GM21786 (cell line): ENCODE data around the gene ADAMTS17.

Source experiments
- ATAC-seq: cut with Tn5 transposase; IDR thresholded peaks from one replicate; pipeline ENCODE4 v1.9.1; 2021; ENCODE audit not compliant: unreplicated experiment

ADAMTS17 gene

DNA sequence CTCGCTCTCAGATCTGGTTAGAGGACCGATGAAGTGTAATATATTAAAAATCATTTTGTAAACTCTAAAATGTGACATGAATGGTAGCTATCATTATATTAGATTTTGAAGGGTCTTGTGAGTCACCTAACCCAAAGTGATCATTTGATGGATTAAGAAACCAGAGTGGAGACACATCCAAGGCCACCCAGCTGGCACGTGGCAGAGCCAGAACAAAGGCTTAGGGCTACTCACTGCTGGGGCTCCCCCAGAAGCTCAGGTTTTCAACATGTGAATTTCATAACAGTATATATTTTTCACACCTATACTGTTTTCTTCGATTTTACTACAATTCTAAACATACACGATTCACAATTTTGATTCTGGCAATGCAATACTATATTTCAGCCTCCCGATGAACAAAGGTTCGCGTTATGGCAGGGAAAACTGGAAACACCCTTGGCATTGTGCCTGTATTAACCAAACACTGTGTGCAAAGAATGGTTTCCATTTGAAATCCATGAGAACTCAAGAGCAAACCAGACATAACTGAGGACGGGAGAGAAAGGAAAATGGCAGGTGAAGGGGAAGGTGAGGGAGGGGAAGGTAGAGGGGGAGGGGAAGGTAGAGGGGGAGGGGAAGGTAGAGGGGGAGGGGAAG lies 88.9 kb downstream of the ADAMTS17 start:
- no peak for ATAC-seq

DNA sequence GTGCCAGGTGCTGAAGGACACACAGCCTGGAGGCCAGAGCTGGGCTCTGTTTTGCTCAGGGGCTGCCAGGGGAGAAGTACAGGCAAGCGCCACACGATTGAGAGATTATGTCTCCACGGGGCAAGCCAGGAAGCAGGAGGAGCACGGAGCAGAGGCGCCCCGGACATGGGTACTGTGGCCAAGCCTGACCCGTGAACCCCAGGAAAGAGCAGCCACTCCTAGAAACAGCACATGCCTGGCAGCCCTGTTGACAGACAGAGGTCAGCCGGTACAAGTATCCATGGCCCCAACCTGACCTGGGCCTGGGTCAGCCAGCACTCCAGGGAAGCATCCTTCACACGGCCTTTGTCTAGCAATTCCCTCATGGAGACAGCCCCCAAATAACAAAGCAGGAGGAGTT lies 89.4 kb downstream of the ADAMTS17 start:
- no peak for ATAC-seq

DNA sequence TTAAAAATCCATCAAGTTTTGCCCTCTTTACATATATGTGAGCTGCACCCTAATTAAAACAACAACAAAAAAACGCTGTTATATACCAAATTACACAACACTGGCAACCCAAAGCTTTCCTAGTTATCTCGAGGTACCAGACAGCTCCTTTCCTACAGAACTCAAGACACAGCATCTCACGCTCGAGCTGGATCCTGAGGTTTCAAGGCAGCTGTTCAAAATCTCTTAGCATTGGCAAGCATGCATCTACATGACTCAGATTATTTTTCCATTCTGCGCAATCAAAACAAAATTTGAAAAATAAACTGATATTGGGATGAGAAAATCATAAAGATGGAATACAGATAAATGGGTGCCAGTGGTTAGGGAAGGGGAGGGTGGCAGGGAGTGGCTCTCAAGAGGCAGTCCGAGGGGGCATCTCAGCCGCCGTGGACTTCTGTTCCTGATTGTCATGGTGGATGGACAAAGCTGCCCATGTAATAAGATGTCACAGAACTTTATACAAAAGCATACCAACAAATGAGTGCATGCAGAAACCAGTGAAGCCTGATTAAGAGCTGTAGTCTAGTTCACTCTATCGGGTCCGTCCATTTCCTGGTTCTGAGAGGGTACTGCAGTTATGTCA lies 91.5 kb downstream of the ADAMTS17 start:
- no peak for ATAC-seq

DNA sequence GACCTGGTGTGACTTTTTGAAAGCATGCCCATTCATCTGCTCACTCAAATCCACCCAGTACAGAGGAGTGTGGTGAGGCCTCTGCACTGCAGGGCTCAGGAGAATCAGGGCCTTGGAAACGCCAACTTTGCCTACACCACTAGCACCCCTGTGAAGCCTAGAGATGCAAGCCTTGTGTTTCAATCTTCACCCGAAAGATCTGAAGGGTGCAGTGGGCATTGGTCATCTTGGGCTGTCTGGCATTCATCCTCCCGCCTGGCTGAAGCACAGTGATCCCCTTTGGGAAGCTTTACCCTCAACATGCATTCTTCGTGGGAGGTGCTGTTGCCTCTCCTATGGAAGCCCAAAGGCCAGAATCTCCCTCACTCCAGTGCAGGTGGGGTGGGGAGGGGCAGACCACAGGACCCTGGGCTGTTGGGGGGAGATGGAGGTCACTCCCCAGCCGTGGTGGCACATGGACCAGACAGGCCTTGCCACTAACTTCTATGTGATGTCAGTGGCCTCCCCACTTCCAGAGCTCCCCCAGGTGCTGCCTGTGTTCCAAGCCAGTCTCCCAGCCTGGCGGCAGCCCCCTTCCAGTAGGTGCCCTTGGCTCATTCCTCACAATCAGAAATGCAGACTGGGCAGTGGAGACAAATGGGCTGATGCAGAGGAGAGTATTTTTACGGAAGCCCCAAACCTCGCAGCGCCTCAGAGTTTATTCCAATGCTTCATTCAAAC lies 92.5 kb downstream of the ADAMTS17 start:
- no peak for ATAC-seq

DNA sequence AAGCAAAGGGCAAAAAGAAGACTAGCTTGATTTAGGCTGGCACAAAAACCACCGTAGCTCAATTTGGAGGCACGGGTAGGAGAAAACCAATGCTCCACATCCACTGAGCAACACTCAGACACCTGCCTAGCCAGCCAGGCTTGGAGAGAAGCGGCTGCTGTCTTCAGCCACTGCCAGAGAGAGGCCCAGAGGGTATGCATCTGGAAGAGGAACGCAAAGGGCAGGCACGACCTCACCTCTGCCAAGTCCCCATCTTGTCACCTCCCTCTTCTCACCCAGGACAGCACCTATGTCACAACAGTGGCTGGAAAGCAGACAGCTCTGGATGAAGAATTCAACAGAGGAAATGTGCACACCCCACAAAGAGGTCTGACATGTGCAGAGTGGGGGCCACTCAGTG lies 93.5 kb downstream of the ADAMTS17 start:
- ATAC-seq = no peak

DNA sequence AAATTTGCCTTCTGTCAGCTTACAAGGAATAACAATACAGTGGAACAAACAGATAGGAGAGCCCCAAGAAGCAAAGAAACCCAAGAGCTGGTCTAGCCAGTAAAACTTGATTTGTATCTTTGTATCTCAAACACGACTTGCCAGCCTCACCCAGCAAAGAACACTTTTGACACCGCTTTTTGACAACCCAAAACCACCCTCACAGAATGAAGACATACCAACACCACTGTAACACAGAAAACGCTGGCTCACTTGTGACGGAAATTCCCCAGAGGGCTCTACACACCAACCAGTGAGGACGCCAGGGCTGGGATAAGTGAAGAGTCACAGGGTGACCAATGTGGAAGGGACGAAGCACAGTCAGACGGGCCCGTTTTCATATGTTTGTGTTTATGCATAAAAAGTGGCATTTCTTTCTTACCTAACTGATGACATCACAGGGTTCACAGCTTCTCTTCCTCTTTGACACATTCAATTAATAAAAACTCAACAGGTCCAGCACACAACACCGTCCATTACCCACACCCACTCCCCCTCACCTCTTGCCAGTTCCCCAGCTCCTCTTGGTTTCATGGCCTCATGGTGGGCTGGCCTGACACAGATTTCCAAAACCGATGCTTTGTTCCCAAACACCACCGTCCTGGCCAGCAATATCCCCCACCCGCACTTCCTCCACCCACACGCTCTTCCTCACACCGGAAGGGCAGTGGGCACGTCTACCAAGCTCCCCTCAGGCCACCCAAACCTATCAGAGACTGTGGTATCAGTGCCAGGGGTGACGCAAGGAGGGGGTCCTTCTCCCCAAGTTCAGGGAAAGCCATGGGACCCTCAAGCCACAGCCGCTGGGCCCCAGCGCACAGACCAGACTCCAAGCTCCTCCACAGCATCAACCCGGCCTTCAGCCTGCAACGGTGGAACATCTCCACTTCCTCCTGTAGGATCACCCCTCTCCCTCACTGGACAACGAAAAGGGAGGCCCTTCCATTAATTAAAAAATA lies 94.2 kb downstream of the ADAMTS17 start:
- no peak for ATAC-seq

DNA sequence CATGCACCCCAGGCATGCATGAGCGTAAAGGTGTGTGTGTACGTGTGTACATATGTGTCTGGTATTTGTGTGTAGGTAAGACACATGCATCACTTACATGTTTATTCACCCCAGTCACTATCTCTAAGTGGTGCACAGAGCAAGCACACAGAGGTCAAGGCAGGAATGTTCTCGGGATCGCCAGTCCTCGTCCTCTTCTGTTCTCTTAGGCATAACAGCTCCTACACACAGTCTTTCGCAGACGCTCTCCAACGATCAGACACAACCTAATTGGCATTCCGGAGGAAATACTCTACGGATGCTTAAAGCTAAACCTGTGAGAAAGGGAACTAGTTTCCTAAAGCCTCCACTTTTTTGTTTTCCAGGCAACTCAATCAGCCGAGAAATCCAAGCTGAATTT lies 95.9 kb downstream of the ADAMTS17 start:
- no peak for ATAC-seq

DNA sequence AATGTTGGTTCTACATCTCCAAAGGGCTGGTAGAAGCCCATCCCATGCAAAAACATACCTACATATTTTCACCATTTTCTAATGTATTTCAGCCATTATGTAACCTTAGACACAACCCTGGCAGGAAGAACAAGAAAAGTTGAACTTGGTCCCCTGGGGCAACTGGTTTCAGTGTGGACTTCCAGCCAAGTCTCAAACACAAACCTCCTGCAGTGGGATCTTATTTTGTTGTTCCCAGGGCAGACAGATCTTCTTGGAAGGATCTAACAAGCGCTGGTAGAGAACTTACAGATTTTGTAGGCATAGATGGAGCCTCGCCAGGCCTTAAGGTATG lies 96.3 kb downstream of the ADAMTS17 start:
- ATAC-seq = no peak

DNA sequence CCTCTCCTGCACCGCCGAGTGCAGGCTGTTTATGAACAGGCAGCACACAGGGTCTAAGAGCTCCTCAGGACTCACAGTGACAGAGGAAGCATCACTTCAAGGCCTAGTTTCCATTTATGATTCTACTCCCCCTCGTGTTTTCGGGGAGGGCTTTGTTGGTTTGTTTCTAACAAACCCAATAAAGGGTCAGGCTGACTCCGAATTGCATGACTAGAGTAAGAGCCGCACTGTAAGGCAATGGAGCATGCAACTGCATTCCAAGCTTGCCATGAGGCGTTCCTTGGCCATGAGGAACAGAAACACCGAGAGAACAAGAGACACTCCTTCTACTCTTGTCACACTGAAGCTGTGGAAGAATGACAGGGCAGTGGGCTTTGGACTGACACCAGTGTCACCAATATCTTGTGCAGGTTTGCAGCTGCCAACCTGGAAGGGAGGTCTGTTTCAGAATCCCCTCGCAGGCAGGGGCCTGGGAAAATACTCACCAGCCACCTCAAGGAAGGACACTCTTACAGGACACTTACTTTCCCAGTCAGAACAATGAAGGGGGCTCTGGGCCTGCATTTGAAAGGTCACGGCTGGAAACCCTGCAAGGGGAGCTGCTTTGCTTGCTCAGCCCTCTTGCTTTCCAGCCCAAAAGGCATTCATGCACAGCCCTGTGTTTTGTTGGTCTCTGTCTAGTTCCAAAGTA lies 96.8 kb downstream of the ADAMTS17 start:
- no peak for ATAC-seq

DNA sequence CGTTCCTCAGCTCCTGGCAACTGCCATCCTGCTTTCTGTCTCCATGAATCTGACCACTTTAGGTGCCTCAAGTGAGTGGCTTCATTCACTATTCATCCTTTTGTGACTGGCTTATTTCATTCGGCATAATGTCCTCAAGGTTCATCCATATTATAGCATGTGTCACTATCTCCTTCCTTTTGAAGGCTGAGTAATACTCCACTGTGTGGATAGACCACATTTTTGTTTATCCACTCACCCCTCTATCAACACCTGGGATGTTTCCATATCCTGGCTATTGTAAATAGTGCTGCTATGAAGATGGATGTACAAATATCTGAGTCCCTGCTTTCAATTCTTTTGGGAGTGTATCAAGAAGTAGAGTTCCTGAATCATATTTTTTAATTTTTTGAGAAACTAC lies 98.8 kb downstream of the ADAMTS17 start:
- no peak for ATAC-seq

DNA sequence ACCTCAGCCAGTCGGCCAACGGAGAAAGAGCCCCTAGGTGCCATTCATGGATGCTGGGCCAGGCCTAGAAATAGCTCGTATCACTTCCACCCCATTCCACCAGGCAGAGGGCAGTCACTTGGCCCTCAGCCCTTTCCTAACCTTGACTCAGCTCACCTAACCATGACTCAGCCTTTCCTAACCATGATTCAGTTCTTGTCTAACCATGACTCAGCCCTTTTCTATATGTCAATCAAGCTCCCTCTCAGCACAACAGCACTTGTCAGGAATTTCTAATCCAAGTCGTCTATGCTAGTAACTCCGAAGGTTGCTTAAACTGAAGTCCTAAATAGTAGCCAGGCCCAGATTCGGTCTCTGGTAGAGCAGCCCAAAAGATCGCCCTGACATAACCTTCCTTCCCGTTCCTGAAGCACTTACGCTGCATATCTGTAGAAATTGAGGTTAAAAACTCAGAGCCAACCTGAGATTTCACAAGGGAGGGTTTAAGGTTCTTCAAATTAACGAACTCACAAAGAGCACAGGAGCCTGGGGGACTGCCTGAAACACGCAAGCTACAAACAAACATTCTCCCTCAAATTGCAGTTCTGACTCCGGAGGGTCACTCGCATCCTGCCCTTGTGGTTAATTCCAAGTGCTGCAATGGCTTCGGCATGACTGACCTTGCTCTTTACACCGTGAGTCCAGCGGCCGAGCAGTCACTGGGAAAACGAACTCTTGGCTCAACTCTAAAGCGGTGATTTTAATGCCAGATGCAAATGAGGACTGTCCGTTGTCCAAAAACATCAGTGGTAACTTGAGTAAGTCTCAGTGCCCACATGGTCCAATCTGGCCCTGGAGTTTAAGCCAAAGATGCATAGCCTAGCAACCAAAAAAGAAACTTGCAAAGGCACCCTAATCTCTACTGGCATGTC lies 99.9 kb downstream of the ADAMTS17 start:
- ATAC-seq = no peak

DNA sequence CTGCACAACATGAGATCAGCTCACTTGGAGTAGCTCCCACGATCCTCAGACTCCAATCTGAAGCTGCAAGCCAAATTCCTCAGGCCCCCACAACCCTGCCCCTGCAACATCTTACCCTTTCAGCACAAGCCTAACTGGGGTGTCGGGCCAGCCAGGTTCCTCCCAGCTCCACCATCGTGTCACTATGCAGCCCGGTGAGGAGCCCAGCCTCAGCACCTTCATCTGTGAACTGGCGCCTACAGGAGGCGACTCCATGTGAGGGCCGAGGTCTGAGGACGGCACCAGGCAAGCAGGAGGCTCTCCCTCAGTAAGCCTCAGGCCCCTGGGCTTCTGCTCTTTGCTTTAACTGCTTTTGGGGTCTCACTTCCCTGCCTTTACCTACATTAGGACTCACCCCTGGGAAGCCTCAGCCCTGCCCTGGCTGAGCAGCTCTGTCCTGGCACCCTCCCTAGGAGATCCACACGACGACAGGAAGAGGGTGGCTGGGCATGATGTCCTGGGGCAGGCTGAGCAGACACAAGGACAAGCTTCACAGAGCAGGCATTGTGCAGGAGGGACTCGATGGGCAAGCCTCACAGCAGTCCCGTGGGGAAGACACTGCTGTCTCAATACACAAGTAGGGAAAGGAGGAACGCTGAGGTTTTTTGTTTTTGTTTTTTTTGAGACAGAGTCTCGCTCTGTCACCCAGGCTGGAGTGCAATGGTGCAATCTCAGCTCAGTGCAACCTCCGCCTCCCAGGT lies 104.6 kb downstream of the ADAMTS17 start:
- ATAC-seq = no peak

DNA sequence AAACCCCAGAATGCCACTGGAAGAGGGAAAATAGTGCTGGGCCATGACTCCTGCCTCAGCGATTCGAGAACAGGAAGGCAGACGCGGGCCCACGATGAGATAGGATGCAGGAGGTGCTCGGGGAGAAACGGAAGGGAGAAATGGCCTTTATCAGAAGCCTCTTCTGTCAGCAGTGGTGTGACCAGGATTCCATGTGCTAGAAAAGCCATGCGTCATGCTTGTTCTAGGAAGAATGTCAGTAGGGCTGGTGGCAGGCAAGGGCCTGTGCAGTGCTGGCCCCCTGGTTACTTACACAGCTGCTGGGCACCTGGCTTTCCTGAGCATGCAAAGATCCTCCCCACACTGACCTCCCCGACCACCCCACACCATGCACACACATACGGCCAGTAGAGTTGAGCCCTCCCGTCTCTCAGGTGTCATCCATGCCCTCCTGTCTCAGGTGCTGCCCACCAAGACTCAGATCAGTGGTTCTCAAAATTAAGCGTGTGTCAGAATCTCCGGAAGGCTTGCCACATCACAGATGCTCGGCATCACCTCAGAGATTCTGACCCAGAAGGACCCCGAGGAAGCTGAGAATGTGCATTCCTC lies 106.7 kb downstream of the ADAMTS17 start:
- no peak for ATAC-seq

DNA sequence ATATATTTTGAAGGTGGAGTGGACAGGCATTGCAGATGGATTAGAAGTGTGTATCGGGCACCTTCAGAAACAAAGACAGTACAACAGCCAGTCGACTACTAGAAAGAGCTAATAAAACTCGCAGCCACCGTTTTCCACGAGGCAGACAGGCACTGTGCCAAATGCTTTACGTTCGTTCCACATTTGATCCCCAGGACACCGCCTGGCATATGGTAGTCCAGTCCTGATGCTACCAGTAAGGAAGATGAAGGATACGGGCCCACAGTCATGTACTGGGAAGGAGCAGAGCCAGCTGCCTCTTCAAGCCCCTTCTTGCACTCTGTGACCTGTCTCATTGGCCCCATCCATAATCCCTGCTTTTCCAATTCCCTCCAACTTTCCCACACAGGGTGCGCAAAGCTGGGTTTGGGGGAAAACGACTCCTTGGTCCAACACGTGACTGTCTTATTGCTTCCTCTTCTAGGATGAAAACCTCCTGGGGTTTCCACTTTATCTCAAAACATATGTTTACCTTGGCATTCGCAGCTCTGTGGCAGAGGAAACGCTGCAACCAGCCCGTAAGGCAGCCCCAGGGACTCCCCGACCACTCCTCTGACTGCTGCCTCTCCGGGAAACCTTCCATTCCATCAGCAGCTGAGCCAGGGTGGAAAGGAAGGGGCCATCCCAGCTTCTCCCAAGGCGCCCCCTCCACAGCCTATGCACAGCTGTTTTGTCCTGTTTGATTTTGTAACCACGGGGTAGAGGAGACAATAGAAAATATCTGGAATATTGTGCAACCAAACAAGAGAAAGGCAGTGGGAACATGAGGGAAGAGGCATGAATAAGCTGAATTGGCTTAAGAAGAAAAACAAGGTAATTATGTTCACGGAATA lies 107.4 kb downstream of the ADAMTS17 start:
- ATAC-seq = no peak

DNA sequence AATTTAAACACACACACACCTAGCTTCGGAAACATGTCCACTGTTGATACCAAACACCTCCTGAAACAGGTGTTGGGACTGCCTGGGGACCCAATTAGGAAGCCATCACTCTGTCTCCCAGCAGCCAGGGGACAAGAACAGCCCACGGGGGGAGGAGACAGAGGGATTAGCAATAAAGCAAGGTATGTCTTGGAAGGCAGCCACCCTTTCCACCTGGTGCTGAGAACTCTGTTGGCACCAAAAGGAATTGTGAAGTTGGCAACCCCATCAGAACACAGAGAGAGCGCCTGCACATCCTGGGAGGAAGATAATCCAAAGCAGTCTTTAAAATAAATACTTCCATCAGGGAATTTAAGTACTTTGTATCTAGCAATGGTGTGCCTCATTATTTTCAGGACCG lies 111.0 kb downstream of the ADAMTS17 start:
- ATAC-seq = no peak

DNA sequence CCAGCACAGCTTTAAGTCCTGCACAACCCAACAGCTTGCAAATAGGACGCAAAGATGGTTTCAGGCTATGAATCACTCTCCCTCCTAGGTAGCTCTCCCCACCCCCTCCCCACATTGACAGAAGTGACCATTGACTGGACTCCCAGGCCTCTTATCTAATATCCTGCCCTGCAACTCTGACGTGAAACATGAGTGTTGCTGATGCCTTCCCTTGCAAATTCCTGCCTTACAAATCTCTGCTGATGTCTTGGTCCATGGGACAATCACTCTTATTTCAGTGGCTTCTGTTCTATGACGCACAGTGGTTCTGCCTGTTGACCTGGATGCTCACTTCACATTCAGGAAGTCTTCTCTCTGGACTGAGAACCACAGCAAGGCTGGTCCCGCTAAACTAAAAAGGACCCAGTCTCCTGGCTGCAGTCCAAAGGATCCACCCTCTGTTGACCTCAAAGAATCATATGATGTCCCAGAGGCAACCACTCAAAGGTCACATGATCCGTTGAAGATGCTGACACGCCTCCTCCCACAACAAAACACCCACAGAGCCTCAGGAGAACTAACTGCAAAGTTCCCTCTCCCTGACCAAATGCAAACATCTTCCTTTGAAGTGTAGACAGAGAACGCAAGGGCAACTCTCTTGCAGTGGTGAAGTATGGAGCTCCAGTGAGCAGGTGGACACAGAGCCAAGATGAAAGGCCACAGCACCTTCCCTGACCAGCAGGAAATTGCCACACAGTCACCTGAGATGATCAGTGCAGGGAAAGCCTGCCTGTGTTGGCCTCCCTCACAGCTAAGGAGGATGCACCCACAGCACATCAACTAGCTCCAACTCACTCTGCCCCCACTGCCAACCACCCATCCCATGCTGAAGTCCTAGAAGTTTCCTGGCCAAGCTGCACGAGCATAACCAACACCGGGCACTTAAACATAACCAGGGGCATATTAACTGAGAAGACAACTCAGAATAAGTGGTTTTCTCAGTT lies 112.3 kb downstream of the ADAMTS17 start:
- no peak for ATAC-seq

DNA sequence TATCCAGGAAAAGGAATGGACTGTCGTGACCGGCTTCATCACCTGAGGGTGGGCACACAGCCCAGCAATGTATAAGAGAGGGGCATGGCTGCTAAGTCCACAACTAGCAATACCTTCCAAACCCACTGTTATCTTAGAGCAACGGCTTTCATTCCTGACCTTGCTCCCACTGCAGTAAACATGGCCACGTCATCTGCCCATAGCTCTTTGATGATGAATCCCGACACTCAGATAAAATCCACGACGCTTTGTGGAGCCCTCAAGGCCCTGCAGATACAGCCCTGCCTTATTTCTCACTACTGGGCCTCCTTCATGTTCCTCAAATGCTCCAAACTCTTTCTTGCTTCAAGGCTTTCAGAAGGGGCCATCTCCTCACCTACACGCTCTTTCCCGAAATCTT lies 114.0 kb downstream of the ADAMTS17 start:
- no peak for ATAC-seq
